ENCODE measurements around the gene MCC.

Gene MCC

GRCh38 chr5:113110117-113110516 is 378.1 kb downstream of the MCC start:
- no peak for DNase-seq (ENCODE audit: low read depth)

- DNase-seq (ENCODE audit: low read depth) = no peak
Observed at GRCh38 chr5:113109344-113109743, 378.9 kb downstream of the MCC start.

- no peak for DNase-seq (ENCODE audit: low read depth)
Observed at GRCh38 chr5:113108485-113108884, 379.8 kb downstream of the MCC start.

GRCh38 chr5:113106821-113107220 is 381.4 kb downstream of the MCC start:
- DNase-seq (ENCODE audit: low read depth) = no peak

- DNase-seq (ENCODE audit: low read depth) = no peak
Observed at GRCh38 chr5:113105693-113106280, 382.5 kb downstream of the MCC start.

- no peak for DNase-seq (ENCODE audit: low read depth)
Observed at GRCh38 chr5:113103330-113103729, 384.9 kb downstream of the MCC start.

- DNase-seq (ENCODE audit: low read depth) = no peak
Observed at GRCh38 chr5:113102121-113102531, 386.1 kb downstream of the MCC start.

- DNase-seq (ENCODE audit: low read depth) = no peak
Observed at GRCh38 chr5:113100981-113101380, 387.3 kb downstream of the MCC start.

- no peak for DNase-seq (ENCODE audit: low read depth)
Observed at GRCh38 chr5:113099822-113100221, 388.4 kb downstream of the MCC start.

GRCh38 chr5:113098378-113098777 is 389.9 kb downstream of the MCC start:
- DNase-seq (ENCODE audit: low read depth) = no peak

GRCh38 chr5:113095831-113096230 is 392.4 kb downstream of the MCC start:
- DNase-seq (ENCODE audit: low read depth) = no peak

- no peak for DNase-seq (ENCODE audit: low read depth)
Observed at GRCh38 chr5:113093558-113093957, 394.7 kb downstream of the MCC start.

GRCh38 chr5:113092683-113093082 is 395.6 kb downstream of the MCC start:
- peak; percentile 54 for DNase-seq (ENCODE audit: low read depth)

GRCh38 chr5:113091622-113092021 is 396.6 kb downstream of the MCC start:
- no peak for DNase-seq (ENCODE audit: low read depth)

- DNase-seq (ENCODE audit: low read depth) = no peak
Observed at GRCh38 chr5:113090336-113091106, 397.7 kb downstream of the MCC start.

GRCh38 chr5:113089653-113090335 is 398.5 kb downstream of the MCC start:
- no peak for DNase-seq (ENCODE audit: low read depth)

GRCh38 chr5:113087976-113088514 is 400.2 kb downstream of the MCC start:
- DNase-seq (ENCODE audit: low read depth) = no peak

- no peak for DNase-seq (ENCODE audit: low read depth)
Observed at GRCh38 chr5:113085880-113086409, 402.3 kb downstream of the MCC start.

GRCh38 chr5:113085084-113085414 is 403.2 kb downstream of the MCC start:
- DNase-seq (ENCODE audit: low read depth) = no peak

GRCh38 chr5:113084402-113085083 is 403.7 kb downstream of the MCC start:
- DNase-seq (ENCODE audit: low read depth) = no peak

- DNase-seq (ENCODE audit: low read depth) = no peak
Observed at GRCh38 chr5:113083481-113083880, 404.8 kb downstream of the MCC start.

GRCh38 chr5:113082547-113082905 is 405.7 kb downstream of the MCC start:
- DNase-seq (ENCODE audit: low read depth) = no peak
